HepG2 (cell line): ENCODE data around the gene ADGRG1. TPM values are rescaled to one million over a fixed set of nuclear protein-coding genes. Genes with fewer than 3 reads are reported as not detected.
A peak's percentile ranks its signal among the peaks of the same experiment; 100 is the strongest.

Source experiments
- FOSL2 ChIP-seq: sonication (generic); formaldehyde crosslinking; IDR thresholded peaks from 2 replicates; pipeline ENCODE4 v1.4.0; 2020; ENCODE audit warnings: missing genetic modification reagents
- KDM2A ChIP-seq: sonication (generic); formaldehyde crosslinking; IDR thresholded peaks from 2 replicates; pipeline ENCODE4 v1.4.0; 2020; ENCODE audit warnings: low read depth, missing genetic modification reagents, borderline replicate concordance
- NCOA1 ChIP-seq: sonication (generic); formaldehyde crosslinking; IDR thresholded peaks from 2 replicates; pipeline ENCODE4 v1.9.0; 2021; ENCODE audit warnings: missing genetic modification reagents
- PLRG1 ChIP-seq: fragments of 450-650 bp; conservative IDR thresholded peaks from 2 replicates; pipeline ENCODE4 v1.6.1; 2016
- SATB2 ChIP-seq: sonication (generic); formaldehyde crosslinking; IDR thresholded peaks from 2 replicates; pipeline ENCODE4 v1.5.0; 2020; ENCODE audit warnings: missing genetic modification reagents
- SNRNP70 ChIP-seq: fragments of 200-400 bp; formaldehyde crosslinking; IDR thresholded peaks from 2 replicates; pipeline ENCODE4 v1.6.1; 2017; ENCODE audit warnings: mild to moderate bottlenecking, low read depth, low read length, moderate library complexity
- ZBTB38 ChIP-seq: sonication (generic); formaldehyde crosslinking; IDR thresholded peaks from 2 replicates; pipeline ENCODE4 v1.5.1; 2020; ENCODE audit warnings: mild to moderate bottlenecking, missing genetic modification reagents
- ZFP36L2 ChIP-seq: sonication (generic); formaldehyde crosslinking; IDR thresholded peaks from 2 replicates; pipeline ENCODE4 v1.4.0; 2020; ENCODE audit warnings: missing genetic modification reagents
- ZNF263 ChIP-seq: sonication (generic); formaldehyde crosslinking; IDR thresholded peaks from 2 replicates; pipeline ENCODE4 v1.4.0; 2020; ENCODE audit warnings: missing genetic modification reagents
- ZNF33A ChIP-seq: sonication (generic); formaldehyde crosslinking; IDR thresholded peaks from 2 replicates; pipeline ENCODE4 v1.5.1; 2020; ENCODE audit warnings: missing genetic modification reagents, mild to moderate bottlenecking, moderate library complexity, borderline replicate concordance
- ZNF496 ChIP-seq: sonication (generic); formaldehyde crosslinking; IDR thresholded peaks from 2 replicates; pipeline ENCODE4 v1.8.1; 2023; ENCODE audit warnings: mild to moderate bottlenecking, moderate library complexity, missing genetic modification reagents; ENCODE audit not compliant: insufficient replicate concordance
- ZNF501 ChIP-seq: sonication (generic); formaldehyde crosslinking; IDR thresholded peaks from 2 replicates; pipeline ENCODE4 v1.5.1; 2020; ENCODE audit warnings: mild to moderate bottlenecking, moderate library complexity, missing genetic modification reagents
- ZNF720 ChIP-seq: sonication (generic); formaldehyde crosslinking; IDR thresholded peaks from 2 replicates; pipeline ENCODE4 v1.4.0; 2020; ENCODE audit warnings: missing genetic modification reagents
- polyA plus RNA-seq, 8 experiments: library from polyadenylated mRNA; depleted of rRNA in 3 of 8; stranded (reverse) in 7 of 8; unstranded in 1 of 8; fragments of >200 nt; fragmentation: Illumina TruSeq in 4 of 8; extraction: Trizol in 4 of 8; gene quantifications; 2 replicates each; pipeline versions ENCODE4 v1.2.1 to v1.2.3, GENCODE V29; 2011 to 2016; ENCODE audit warnings: low read depth in 4 of 8, missing spikeins in 1 of 8, mixed read lengths in 1 of 8; ENCODE audit not compliant: insufficient read depth in 1 of 8
- total RNA-seq, 5 experiments: library from RNA; depleted of rRNA; stranded (reverse); fragments of >200 nt; fragmentation: Illumina TruSeq; extraction: Trizol; gene quantifications; 2 replicates each; pipeline ENCODE4 v1.2.3, GENCODE V29; 2016; ENCODE audit warnings: low read depth in 1 of 5
- TF ChIP-seq, protein P1 (sequence below): sonication (generic); formaldehyde crosslinking; IDR thresholded peaks from 2 replicates; pipeline ENCODE4 v1.5.0; 2020; ENCODE audit warnings: missing genetic modification reagents, mild to moderate bottlenecking, borderline replicate concordance
- TF ChIP-seq, protein P2 (sequence below): sonication (generic); formaldehyde crosslinking; IDR thresholded peaks from 2 replicates; pipeline ENCODE4 v1.4.0; 2020; ENCODE audit warnings: missing genetic modification reagents
- TF ChIP-seq, protein P3 (sequence below): IDR thresholded peaks from 2 replicates; pipeline ENCODE4 v1.6.1; 2012; ENCODE audit warnings: inconsistent platforms
- TF ChIP-seq, protein P4 (sequence below): sonication (generic); formaldehyde crosslinking; IDR thresholded peaks from 2 replicates; pipeline ENCODE4 v1.4.0; 2020; ENCODE audit warnings: mild to moderate bottlenecking, missing genetic modification reagents
- TF ChIP-seq, protein P5 (sequence below), 2 experiments: sonication (generic) in 1 of 2; formaldehyde crosslinking in 1 of 2; IDR thresholded peaks; 2 replicates each; pipeline versions ENCODE4 v1.5.1 to v1.6.1; 2011 to 2020; ENCODE audit warnings: borderline replicate concordance in 1 of 2, low read depth in 1 of 2, low read length in 1 of 2, mild to moderate bottlenecking in 1 of 2, missing genetic modification reagents in 1 of 2, moderate library complexity in 1 of 2

ADGRG1 gene
- total and polyA plus RNA-seq, 2 of the 13 experiments (the other 11 are each of a cell fraction or from before 2014, with no cell fraction given) = 2.7 to 5.9 TPM

DNA sequence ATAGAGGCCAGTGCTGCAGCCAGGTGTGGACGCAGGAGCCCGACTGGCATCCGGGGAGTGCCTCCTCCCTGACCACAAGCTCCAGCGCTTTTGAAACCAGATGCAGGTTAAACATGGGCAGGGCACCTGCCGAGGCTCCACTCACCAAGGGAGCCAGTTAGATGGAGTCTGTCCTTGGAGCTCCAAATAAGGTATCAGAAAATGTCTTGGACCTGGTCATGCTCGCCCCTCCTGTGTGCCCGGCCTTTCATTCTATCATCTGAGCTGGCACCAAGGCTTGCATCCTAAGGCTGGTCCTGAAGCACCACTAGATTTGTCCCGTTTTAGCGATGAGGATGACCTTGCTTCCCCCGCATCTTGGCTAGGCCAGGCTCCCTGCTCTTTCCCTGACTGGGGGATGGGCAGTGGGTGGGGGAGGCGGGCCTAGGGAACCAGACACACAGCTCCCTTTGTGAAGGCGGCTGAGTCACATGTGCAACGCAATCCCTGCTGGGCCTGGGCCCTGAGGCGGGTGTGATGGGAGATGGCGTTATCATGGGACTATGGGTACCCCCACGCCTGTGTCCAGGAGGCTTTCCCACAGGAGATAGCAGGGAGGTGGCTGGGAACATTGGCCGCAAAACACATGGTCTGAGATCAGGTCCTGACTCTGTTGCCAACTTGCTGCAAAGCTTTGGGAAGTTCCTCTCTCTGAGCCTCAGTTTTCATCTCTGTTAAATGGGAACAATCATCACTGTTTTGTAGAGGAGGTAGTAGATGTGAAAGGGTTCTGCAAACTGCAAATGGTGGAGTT is 5.0 kb upstream of the ADGRG1 start (continued):
- TF ChIP-seq SATB2 (CRISPR knock-in tag) (no peak), ZNF33A (CRISPR knock-in tag) (no peak), ZNF263 (CRISPR knock-in tag) (no peak), NCOA1 (CRISPR knock-in tag) (no peak), ZFP36L2 (CRISPR knock-in tag) (no peak), FOSL2 (peak; percentile 96), ZNF720 (CRISPR knock-in tag) (no peak), KDM2A (CRISPR knock-in tag) (0 out of 2 replicates have a peak, but pooled peaks have one; percentile 7), ZNF496 (no peak), SNRNP70 (no peak), PLRG1 (no peak), ZNF501 (CRISPR knock-in tag) (no peak), ZBTB38 (no peak)
- TF ChIP-seq, protein P1, sequence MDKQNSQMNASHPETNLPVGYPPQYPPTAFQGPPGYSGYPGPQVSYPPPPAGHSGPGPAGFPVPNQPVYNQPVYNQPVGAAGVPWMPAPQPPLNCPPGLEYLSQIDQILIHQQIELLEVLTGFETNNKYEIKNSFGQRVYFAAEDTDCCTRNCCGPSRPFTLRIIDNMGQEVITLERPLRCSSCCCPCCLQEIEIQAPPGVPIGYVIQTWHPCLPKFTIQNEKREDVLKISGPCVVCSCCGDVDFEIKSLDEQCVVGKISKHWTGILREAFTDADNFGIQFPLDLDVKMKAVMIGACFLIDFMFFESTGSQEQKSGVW (CRISPR knock-in tag) = no peak
- TF ChIP-seq, protein P2, sequence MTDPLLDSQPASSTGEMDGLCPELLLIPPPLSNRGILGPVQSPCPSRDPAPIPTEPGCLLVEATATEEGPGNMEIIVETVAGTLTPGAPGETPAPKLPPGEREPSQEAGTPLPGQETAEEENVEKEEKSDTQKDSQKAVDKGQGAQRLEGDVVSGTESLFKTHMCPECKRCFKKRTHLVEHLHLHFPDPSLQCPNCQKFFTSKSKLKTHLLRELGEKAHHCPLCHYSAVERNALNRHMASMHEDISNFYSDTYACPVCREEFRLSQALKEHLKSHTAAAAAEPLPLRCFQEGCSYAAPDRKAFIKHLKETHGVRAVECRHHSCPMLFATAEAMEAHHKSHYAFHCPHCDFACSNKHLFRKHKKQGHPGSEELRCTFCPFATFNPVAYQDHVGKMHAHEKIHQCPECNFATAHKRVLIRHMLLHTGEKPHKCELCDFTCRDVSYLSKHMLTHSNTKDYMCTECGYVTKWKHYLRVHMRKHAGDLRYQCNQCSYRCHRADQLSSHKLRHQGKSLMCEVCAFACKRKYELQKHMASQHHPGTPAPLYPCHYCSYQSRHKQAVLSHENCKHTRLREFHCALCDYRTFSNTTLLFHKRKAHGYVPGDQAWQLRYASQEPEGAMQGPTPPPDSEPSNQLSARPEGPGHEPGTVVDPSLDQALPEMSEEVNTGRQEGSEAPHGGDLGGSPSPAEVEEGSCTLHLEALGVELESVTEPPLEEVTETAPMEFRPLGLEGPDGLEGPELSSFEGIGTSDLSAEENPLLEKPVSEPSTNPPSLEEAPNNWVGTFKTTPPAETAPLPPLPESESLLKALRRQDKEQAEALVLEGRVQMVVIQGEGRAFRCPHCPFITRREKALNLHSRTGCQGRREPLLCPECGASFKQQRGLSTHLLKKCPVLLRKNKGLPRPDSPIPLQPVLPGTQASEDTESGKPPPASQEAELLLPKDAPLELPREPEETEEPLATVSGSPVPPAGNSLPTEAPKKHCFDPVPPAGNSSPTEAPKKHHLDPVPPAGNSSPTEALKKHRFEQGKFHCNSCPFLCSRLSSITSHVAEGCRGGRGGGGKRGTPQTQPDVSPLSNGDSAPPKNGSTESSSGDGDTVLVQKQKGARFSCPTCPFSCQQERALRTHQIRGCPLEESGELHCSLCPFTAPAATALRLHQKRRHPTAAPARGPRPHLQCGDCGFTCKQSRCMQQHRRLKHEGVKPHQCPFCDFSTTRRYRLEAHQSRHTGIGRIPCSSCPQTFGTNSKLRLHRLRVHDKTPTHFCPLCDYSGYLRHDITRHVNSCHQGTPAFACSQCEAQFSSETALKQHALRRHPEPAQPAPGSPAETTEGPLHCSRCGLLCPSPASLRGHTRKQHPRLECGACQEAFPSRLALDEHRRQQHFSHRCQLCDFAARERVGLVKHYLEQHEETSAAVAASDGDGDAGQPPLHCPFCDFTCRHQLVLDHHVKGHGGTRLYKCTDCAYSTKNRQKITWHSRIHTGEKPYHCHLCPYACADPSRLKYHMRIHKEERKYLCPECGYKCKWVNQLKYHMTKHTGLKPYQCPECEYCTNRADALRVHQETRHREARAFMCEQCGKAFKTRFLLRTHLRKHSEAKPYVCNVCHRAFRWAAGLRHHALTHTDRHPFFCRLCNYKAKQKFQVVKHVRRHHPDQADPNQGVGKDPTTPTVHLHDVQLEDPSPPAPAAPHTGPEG = no peak
- TF ChIP-seq, protein P3, sequence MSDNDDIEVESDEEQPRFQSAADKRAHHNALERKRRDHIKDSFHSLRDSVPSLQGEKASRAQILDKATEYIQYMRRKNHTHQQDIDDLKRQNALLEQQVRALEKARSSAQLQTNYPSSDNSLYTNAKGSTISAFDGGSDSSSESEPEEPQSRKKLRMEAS = peak; percentile 73
- TF ChIP-seq, protein P4, sequence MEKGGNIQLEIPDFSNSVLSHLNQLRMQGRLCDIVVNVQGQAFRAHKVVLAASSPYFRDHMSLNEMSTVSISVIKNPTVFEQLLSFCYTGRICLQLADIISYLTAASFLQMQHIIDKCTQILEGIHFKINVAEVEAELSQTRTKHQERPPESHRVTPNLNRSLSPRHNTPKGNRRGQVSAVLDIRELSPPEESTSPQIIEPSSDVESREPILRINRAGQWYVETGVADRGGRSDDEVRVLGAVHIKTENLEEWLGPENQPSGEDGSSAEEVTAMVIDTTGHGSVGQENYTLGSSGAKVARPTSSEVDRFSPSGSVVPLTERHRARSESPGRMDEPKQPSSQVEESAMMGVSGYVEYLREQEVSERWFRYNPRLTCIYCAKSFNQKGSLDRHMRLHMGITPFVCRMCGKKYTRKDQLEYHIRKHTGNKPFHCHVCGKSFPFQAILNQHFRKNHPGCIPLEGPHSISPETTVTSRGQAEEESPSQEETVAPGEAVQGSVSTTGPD (CRISPR knock-in tag) = no peak
- TF ChIP-seq, protein P5, sequence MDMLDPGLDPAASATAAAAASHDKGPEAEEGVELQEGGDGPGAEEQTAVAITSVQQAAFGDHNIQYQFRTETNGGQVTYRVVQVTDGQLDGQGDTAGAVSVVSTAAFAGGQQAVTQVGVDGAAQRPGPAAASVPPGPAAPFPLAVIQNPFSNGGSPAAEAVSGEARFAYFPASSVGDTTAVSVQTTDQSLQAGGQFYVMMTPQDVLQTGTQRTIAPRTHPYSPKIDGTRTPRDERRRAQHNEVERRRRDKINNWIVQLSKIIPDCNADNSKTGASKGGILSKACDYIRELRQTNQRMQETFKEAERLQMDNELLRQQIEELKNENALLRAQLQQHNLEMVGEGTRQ (IDR thresholded peaks at IDR 0.05; ENCODE audit: low read depth, low read length) = peak; percentile 70
- TF ChIP-seq, protein P5 (CRISPR knock-in tag; IDR thresholded peaks at IDR 0.05; ENCODE audit: borderline replicate concordance) = peak; percentile 38; the same call in 1 of the 2 replicates
